OCI-LY7 (cell line): ENCODE results near the gene AQP11. TPM values are rescaled to one million over a fixed set of nuclear protein-coding genes. Genes with fewer than 3 reads are reported as not detected.

Experiments
- BruUV-seq: library from RNA; stranded (reverse); fragments of 400-500 nt; replicated peaks from 2 replicates; lab custom pipeline; 2021; lab: Mats Ljungman, UMichigan
- CTCF ChIA-PET: fragments of 300-600 bp; sonication (Branson Sonifier 250); formaldehyde crosslinking; loops from one replicate; lab custom pipeline; 2022; ENCODE audit warnings: antibody characterized with exemption; ENCODE audit not compliant: unreplicated experiment; lab: Charles Lee
- POLR2A ChIA-PET: fragments of 300-600 bp; sonication (Branson Sonifier 250); formaldehyde crosslinking; loops from one replicate; lab custom pipeline; 2022; ENCODE audit warnings: antibody characterized with exemption; lab: Charles Lee
- DNase-seq: peaks from one replicate; pipeline ENCODE4 v3.0.0-alpha.2; 2015; ENCODE audit warnings: low spot score
- H2AFZ ChIP-seq: fragments of 200-600 bp; sonication (generic), shearing (Covaris generic); 2 replicates; pipeline ENCODE4 v1.6.1; 2014; ENCODE audit warnings: mild to moderate bottlenecking, antibody characterized with exemption, low read length, moderate library complexity
- H3K27ac ChIP-seq: fragments of 200-600 bp; sonication (generic); 2 replicates; pipeline ENCODE4 v1.5.1; 2014; ENCODE audit warnings: mixed run types, low read depth, mild to moderate bottlenecking, moderate library complexity, low read length, inconsistent platforms; ENCODE audit not compliant: poor library complexity, severe bottlenecking
- H3K36me3 ChIP-seq: fragments of 200-600 bp; sonication (generic); 2 replicates; pipeline ENCODE4 v1.6.1; 2014; ENCODE audit warnings: mild to moderate bottlenecking, antibody characterized with exemption, low read length, moderate library complexity, mixed read lengths; ENCODE audit not compliant: insufficient read depth
- H3K4me1 ChIP-seq: fragments of 200-600 bp; sonication (generic); 2 replicates; pipeline ENCODE4 v1.5.1; 2014; ENCODE audit warnings: mild to moderate bottlenecking, low read length; ENCODE audit not compliant: insufficient read depth, poor library complexity, severe bottlenecking
- H3K4me2 ChIP-seq: fragments of 200-600 bp; sonication (generic); 2 replicates; pipeline ENCODE4 v1.6.1; 2014; ENCODE audit warnings: mild to moderate bottlenecking, low read length
- H3K4me3 ChIP-seq: fragments of 200-600 bp; sonication (generic); 2 replicates; pipeline ENCODE4 v1.5.1; 2014; ENCODE audit warnings: mild to moderate bottlenecking, low read depth, low read length; ENCODE audit not compliant: poor library complexity, severe bottlenecking
- H3K79me2 ChIP-seq: fragments of 200-600 bp; sonication (generic); 2 replicates; pipeline ENCODE4 v1.6.1; 2016; ENCODE audit warnings: low read depth, mild to moderate bottlenecking, low read length, moderate library complexity, mixed read lengths; ENCODE audit not compliant: insufficient read depth
- H3K9me2 ChIP-seq: fragments of 200-600 bp; sonication (generic); 2 replicates; pipeline ENCODE4 v1.6.1; 2016; ENCODE audit warnings: mild to moderate bottlenecking, low read length, mixed read lengths; ENCODE audit not compliant: insufficient read depth
- H3K9me3 ChIP-seq: fragments of 200-600 bp; sonication (generic); 2 replicates; pipeline ENCODE4 v1.6.1; 2014; ENCODE audit warnings: mild to moderate bottlenecking, mixed run types, low read length, mixed read lengths
- H4K20me1 ChIP-seq: fragments of 200-600 bp; sonication (generic); 2 replicates; pipeline ENCODE4 v1.6.1; 2014; ENCODE audit warnings: mild to moderate bottlenecking, antibody characterized with exemption, low read length, moderate library complexity, mixed read lengths; ENCODE audit not compliant: insufficient read depth
- CTCF ChIP-seq: fragments of 200-600 bp; sonication (generic); conservative IDR thresholded peaks from 2 replicates; pipeline ENCODE4 v1.5.1; 2014; ENCODE audit warnings: mild to moderate bottlenecking, antibody characterized with exemption, low read length, moderate library complexity, mixed read lengths
- EZH2phosphoT487 ChIP-seq: fragments of 200-600 bp; sonication (generic); IDR thresholded peaks from 2 replicates; pipeline ENCODE4 v1.6.1; 2018; ENCODE audit warnings: low read depth, borderline replicate concordance, mild to moderate bottlenecking, mixed run types, antibody characterized with exemption, low read length, moderate library complexity, mixed read lengths
- intact Hi-C: fragments of 100-400 bp; cut with micrococcal nuclease; formaldehyde crosslinking; loops from one replicate; pipeline ENCODE4 v1.10.0; 2022; ENCODE audit not compliant: unreplicated experiment
- total RNA-seq, 2 experiments: library from RNA; depleted of rRNA in 1 of 2; stranded (reverse); fragments of >200 nt in 1 of 2; shearing (Covaris generic) in 1 of 2; gene quantifications; 2 replicates each; pipeline ENCODE4 v1.2.3, GENCODE V29; 2014 to 2022

The AQP11 gene
- total RNA-seq, 2 experiments from 2014 or later, result not detected

DNA sequence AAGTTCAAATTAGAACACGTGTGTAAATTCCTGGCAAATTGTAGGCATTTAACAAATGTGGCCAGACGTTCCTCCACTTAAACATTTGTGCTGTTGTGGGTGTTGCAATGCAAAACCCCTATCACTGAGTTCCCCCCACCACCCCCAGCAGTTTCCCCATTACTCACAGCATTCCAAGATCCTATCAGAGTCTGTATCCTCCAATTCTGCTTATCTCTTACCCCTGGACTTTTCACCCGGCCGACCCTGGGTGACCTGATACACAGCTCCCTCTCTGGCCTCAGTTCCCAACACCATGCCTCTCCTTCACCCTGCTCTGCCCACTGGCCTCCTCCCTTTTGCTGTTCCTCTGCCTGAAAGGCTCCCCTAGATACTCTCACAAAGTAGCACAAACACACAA lies 31.4 kb upstream of the AQP11 start:
- CTCF ChIA-PET, result no interaction called here
- DNase-seq, result no peak
- no TSS peak for BruUV-seq
- intact Hi-C loops, result no loop called here
- Histone ChIP-seq H2AFZ (no peak overlapping the region), H3K9me2 (no peaks in the 10 kb centered on the region), H3K4me3 (no peak overlapping the region), H3K9me3 (no peaks in the 10 kb centered on the region), H3K27ac (no peak overlapping the region), H3K79me2 (no peaks in the 10 kb centered on the region), H3K4me1 (no peaks in the 10 kb centered on the region), H3K4me2 (no peak overlapping the region), H3K36me3 (no peaks in the 10 kb centered on the region), H4K20me1 (no peaks in the 10 kb centered on the region)
- POLR2A ChIA-PET, result interaction anchor here (0.5 kb wide), 1 partner anchor 58 kb away, joined by 3 read pairs; no protein-coding TSS in a partner anchor
- TF ChIP-seq CTCF (no peak), EZH2phosphoT487 (no peak)

DNA sequence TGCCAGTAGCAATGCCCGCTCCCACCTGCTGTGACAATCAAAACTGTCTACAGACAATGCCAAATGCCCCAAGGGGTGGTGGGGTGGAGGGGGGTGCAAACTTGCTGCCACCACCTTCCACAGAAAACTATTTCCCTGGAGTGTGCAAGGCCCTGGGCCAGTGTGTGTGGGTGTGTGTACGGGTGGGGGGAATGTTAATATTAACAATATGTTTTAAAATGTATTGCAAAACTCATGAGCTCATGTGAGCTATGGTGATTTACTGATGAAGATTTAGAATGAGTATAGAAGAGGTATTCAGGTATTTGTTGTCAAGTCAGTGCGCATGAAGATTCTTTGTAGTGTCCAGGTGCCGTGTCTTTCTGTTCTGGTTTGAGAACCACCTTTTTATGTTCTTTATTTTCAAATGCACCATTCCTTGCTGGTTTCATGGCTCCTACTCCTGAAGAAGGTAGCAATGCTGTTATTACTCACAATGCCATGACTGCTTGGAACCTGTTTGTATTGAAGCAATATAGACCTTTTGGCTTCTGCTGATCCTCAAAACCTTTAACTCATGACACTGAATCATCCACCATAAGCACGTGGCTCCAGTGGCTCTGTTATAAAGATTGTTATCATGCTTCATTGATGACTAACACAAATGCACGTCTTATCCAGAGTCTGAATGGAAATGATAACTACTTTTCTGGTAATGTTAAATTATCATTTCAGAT lies 29.9 kb upstream of the AQP11 start:
- Histone ChIP-seq H3K4me1 (no peaks in the 10 kb centered on the region), H2AFZ (no peak overlapping the region), H3K9me2 (no peaks in the 10 kb centered on the region), H3K4me2 (no peak overlapping the region), H3K36me3 (no peaks in the 10 kb centered on the region), H3K27ac (no peak overlapping the region), H3K79me2 (no peaks in the 10 kb centered on the region), H3K4me3 (no peak overlapping the region), H3K9me3 (no peaks in the 10 kb centered on the region), H4K20me1 (no peaks in the 10 kb centered on the region)
- no peak for DNase-seq
- ChIA-PET POLR2A (no interaction called here), CTCF (no interaction called here)
- BruUV-seq, result no TSS peak
- no peak for TF ChIP-seq EZH2phosphoT487
- no peak for TF ChIP-seq CTCF
- intact Hi-C loops, result no loop called here

DNA sequence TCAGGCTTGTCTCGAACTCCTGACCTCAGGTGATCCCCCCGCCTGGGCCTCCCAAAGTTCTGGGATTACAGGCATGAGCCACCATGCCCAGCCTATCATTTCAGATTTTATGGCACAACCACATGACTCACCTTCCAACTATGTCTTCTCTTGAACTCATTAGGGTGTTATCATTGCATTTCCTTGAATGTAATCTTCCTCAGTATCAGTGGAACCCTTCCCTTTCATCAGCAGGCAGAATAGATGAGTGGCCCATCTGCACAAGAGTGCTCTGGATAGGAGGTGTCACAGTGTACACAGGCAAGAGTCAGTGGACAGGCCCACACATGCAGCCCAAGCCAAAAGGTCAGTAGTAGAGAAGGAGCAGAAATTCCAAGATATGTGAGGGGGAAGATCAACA lies 29.1 kb upstream of the AQP11 start:
- no peak overlapping the region for H3K4me3 ChIP-seq
- H3K9me3 ChIP-seq, result no peaks in the 10 kb centered on the region
- H3K79me2 ChIP-seq, result no peaks in the 10 kb centered on the region
- no peaks in the 10 kb centered on the region for H3K4me1 ChIP-seq
- intact Hi-C loops, result no loop called here
- H2AFZ ChIP-seq, result no peak overlapping the region
- ChIA-PET POLR2A (no interaction called here), CTCF (no interaction called here)
- H3K4me2 ChIP-seq, result no peak overlapping the region
- no peaks in the 10 kb centered on the region for H4K20me1 ChIP-seq
- no peaks in the 10 kb centered on the region for H3K36me3 ChIP-seq
- H3K9me2 ChIP-seq, result no peaks in the 10 kb centered on the region
- no peak for TF ChIP-seq EZH2phosphoT487
- TF ChIP-seq CTCF, result no peak
- no TSS peak for BruUV-seq
- no peak overlapping the region for H3K27ac ChIP-seq
- DNase-seq, result no peak
